Left colon (tissue), 2 donors: ENCODE data around the gene SPRED3. TPM values are rescaled to one million over a fixed set of nuclear protein-coding genes. Genes with fewer than 3 reads are reported as not detected.

Experiments
- ATAC-seq: fragments of 200-7000 bp; cut with Tn5 transposase; one replicate; pipeline ENCODE4 v1.9.1; 2020; ENCODE audit warnings: mild to moderate bottlenecking, moderate library complexity
- DNase-seq, 2 donors: peaks; one replicate each; pipeline ENCODE4 v3.0.0-alpha.2; 2020
- intact Hi-C, 2 donors: fragments of 100-400 bp; cut with DNase I in 1 of 2; cut with micrococcal nuclease in 1 of 2; formaldehyde crosslinking; loops; one replicate each; pipeline versions ENCODE4 v1.11.2 to v1.14.0; 2022; cut with DNase I, micrococcal nuclease
- total RNA-seq, 2 donors: library from RNA; stranded (reverse); fragmentation: NEBNext Ultra II Directional; extraction: Animal tissue kit (Norgen Biotek cat#: 25700); gene quantifications; one replicate each; pipeline ENCODE4 v1.2.1, GENCODE V29; 2021
- donor health status: DM: no; HTN: no; CAD: no.
- donor health status: DM: yes; HTN: yes; CAD: no.

SPRED3 gene
- total RNA-seq, 2 donors from 2014 or later = 0.28 to 1.6 TPM

DNA sequence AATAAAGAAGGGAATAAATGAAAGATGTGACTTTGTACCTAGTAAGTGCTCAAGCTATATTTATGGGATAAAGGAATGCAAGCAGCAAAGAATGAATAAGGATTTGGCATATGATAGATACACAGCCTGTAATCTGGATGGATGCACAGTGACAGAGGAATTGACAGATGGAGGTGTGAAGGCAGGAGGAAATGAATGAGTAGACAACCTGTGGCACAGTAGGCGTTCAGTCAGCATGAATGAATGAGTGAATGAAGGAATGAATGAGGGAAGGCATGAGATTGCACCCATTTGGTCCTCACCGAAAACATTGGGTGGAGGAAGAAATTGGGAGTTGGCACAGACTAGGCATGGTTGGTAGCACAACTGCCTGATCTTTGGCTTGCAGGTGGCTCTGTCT lies 18.9 kb upstream of the SPRED3 start:
- no peak for DNase-seq
- no peak for ATAC-seq

DNA sequence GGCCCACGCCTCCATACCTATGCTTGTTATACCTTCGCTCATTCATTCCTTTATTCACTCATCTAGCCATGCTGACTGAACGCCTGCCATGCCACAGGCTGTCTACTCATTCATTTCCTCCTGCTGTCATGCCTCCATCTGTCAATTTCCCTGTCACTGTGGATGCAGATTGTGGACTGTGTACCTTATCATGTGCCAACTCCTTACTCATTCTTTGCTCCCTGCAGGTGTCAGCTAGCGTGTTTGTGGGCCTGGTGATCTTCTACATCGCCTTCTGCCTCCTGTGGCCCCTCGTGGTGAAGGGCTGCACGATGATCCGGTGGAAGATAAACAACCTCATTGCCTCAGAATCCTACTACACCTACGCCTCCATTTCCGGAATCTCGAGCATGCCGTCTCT lies 18.2 kb upstream of the SPRED3 start:
- intact Hi-C loops = no loop called here
- ATAC-seq (no peak), DNase-seq (no peak)

More for the DNA sequence above, 18.9 kb upstream of the SPRED3 start:
- intact Hi-C loops = no loop called here

DNA sequence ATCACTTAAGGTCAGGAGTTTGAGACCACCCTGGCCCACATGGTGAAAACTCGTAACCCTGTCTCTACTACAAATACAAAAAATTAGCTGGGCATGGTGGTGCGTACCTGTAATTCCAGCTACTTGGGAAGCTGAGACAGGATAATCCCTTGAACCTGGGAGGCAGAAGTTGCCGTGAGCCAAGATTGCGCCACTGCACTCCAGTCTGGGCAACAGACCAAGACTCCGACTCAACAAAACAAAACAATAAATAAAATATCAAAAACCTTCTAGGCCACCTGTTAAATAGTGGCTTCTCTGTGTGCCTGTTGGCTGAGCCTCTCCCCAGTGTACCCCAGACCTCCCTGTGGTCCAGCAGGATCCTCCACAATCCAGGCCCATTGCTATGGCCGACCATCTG lies 17.4 kb upstream of the SPRED3 start:
- DNase-seq (no peak), ATAC-seq (no peak)
- intact Hi-C loops = no loop called here

DNA sequence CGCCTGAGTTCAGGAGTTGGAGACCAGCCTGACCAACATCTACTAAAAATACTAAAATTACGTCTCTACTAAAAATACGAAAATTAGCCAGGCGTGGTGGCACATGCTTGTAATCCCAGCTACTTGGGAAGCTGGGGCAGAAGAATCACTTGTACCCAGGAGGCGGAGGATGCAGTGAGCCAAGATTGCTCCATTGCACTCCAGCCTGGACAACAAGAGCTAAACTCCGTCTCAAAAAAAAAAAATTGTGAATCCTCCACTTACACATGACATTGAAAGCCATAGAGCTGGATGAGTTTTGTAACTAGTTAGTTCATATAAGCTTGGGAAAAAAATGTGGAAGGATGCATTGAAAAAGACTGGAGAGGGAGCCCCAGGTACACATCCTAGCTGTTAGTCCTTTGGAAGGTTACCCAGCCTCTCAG lies 14.6 kb upstream of the SPRED3 start:
- intact Hi-C loops = no loop called here
- no peak for ATAC-seq
- DNase-seq = no peak

DNA sequence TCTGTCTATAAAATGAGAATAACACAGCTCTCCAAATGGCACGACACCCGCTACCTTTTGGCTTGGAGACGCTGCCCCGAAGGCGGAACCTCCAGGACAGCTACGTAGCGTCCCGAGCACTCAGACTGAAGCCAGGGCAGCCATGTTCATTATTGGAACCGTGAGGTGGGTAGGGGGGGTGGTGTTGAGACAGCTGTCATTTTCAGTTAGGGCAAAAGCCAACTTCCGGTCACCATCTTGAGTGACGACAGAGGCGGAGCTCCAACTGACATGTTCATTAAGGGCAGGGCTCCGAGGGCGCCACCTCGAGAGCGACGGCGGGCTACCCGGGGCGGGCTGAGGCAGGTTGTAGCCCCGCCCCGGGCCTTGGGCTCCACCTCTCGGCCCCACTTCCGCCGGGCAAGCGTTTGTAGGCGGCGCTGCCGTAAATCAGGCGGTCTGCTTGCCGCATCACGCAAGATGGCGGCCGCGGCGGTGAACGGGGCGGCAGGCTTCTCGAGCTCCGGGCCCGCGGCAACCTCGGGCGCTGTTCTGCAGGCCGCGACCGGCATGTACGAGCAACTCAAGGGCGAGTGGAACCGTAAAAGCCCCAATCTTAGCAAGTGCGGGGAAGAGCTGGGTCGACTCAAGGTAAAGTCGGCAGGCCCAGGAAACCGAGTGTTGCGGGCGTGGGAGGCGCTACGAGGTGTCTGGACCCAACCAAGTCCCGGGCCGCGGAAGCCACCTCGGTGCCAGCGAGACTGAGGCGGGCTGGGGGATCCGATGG lies 14.0 kb upstream of the SPRED3 start, which contains the start of gene PSMD8:
Gene PSMD8, plus strand, starts transcription at position 240 of the 766 bp plus-strand sequence. Its CDS starts 31 bp downstream, at position 271.
- peak; percentile 99 to 100 for DNase-seq
- ATAC-seq = peak; percentile 96
- intact Hi-C loops = no loop called here

DNA sequence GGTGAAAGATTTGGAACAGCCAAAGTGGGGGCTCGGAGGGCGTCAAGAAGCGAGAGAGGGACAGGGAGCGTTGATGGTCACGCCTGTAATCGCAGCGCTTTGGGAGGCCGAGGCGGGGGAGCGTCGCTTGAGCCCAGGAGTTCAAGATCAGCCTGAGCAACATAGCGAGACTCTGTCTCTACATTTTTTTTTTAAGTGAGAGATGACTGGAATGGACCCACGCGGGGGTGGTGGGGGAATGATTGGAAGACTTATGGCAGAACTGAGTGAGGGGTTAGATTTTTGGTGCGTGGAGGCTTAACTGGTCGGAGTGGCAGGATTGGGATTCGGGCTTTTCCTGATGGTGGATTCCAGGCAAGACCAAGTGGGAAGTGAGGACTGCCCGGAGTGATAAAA lies 13.4 kb upstream of the SPRED3 start:
- DNase-seq (no peak), ATAC-seq (peak; percentile 21)
- intact Hi-C loops = no loop called here

DNA sequence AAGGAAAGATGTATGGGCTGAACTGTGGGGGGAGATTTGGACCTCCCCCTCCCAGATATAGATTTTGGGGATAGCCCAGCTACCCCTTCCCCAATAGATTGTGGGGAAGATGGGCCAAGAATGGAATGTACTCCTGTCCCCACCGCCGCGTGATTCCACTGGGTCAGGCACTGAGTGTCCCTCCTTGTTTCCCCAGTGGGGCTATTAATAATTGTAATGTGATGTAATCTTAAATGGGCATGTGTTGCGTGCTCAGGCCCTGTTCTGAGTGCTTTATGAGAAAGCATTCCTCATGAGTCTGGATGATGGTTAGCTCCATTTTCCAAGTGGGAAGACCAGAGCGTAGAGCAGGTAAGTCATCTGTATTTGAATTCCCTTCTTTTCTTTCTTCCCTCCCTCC lies 12.7 kb upstream of the SPRED3 start:
- ATAC-seq (no peak), DNase-seq (no peak)
- intact Hi-C loops = no loop called here

DNA sequence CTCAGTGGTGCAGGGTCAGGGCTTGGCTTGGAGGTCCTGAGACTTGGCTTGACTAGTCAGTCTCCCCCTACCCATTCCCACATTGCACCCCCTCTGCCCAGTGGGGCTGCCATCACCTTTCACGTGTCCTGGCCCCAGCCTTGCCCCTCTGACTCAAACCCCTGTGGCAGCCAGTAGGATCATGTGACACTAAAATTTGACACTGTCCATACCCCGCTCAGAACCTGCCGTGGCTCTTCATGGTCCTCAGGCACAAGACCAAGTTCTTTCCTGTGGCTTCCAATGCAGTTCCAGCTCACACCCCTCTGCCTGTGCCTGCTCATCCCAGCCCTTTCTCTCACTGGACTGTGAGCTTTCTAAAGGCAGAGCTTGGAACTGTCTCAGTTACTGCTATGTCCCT lies 11.9 kb upstream of the SPRED3 start:
- no peak for ATAC-seq
- intact Hi-C loops = no loop called here
- no peak for DNase-seq

DNA sequence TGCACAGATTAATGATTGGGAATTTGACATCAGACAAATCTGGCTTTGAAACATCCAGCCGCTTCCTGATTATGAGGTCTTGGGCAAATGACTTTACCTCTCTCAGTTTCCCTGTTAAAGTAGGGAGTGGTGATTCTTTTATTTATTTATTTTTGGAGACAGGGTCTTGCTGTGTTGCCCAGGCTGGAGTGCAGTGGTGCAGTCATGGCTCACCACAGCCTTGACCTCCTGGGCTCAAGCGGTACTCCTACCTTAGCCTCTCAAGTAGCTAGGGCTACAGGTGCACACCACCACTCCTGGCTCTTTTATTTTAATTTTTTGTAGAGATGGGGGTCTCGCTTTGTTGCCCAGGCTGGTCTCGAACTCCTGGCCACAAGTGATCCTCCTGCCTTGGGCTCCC lies 11.4 kb upstream of the SPRED3 start:
- ATAC-seq (no peak), DNase-seq (no peak)
- intact Hi-C loops = no loop called here

DNA sequence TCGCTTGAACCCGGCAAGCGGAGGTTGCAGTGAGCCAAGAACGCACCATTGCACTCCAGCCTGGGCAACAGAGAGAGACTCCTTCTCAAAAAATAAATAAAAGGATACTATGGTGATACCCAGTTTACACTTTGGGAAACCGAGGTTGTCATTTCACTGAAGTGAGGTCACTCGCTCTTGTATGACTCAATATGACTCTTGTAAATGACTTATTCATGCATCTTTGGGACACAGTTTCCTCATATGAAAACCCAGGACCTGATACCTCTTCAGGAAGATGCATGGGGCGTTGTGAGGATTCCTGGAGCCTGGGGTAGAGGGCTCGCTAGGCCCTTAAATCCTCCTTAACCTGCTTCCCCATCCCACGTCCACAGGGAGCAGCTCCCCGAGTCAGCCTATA lies 9.6 kb upstream of the SPRED3 start:
- intact Hi-C loops = no loop called here
- DNase-seq (no peak), ATAC-seq (no peak)

DNA sequence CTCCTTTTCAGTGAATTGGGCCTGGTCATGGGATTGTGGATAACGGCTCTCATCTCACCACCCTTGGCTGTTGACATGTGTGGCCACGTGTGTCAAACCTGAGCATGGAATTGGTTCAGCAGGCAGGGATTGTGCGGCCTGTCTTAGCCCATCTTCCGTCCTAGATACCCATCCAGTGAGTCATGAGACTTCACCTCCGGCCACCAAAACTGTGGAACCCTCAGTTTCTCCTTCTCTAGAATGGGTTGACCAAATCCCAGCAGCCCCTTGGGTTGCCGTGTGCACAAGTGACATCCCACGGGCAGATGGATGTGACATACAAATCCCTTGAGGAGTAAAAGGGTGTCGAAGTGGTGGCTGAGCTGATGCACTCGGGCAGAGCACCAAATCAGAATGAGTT lies 7.4 kb upstream of the SPRED3 start:
- DNase-seq (no peak), ATAC-seq (no peak)
- intact Hi-C loops = no loop called here

DNA sequence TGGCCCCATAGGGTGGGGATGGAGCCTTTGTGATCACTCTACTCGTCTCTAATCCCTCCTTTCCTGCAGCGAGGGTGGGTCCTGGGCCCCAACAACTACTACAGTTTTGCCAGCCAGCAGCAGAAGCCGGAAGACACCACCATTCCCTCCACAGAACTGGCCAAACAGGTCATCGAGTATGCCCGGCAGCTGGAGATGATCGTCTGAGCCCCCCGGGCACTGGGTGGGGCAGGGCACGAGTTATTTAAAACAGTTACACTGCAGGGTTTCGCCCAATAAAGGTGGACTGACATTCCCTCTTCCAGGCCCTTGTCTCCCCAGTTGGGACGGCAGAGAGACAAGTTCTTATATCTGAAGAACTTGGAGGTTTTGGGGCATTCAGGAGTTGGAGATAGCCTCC lies 5.3 kb upstream of the SPRED3 start:
- intact Hi-C loops = no loop called here
- no peak for ATAC-seq
- DNase-seq = no peak

DNA sequence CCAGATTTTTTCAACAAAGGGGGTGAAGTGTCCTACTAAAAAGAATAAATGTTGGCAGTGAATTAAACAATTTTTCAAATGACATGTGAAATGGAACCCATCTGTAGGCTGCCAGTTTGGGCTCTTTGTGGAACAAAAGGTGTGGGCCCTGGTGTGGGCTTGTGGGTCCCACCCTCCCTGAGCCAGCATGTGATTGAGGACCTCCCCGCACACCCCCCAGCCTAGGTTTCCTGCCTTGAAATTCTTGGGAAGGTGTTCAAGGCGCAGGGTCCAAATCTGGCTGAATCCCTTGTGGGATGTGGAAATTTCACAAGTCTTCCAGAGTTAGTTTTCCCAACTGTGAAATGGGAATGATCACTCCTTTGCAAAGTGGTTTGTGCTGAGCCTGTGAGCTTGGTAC lies 4.8 kb upstream of the SPRED3 start:
- no peak for ATAC-seq
- DNase-seq = no peak
- intact Hi-C loops = no loop called here

DNA sequence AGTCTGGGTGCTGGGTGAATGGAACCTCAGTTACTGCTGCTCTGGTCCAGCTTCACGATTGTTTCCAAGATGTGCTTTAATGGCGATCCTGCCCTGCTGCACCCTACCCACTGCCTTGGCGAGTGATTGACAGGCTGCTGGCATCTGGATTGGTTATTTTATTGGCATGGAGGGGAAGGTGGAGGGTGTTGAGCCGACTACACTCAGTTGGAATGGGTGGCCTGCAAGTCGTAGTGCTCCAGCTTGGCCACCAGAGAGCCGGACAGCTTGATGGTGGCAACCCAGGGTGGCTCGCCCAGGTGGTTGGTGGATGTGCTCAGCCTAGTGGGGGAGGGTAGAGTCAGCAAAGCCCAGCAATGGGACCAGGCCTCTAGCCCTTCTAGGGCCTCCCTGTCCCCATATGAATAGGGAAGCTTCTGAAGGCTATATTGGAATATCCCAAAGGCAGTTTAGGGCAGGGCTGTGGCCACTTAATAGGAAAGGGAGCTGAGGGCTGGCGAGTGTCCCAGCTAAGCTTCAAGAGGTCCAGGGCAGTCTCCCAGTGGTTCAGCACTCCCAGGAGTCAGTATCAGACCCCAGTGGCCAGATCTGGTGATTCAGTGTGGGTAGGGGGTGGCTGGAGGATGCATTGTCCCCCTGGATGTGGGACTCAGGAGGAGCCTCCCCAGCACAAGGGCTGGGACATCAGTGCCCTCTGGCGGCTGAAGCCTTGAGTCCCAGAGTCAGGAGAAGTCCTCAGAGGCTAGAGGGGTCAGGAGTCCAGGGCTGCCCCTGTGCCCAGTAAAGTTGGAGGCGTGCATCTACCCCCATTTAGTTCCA lies 4.1 kb upstream of the SPRED3 start:
- intact Hi-C loops = no loop called here
- DNase-seq = no peak
- no peak for ATAC-seq

DNA sequence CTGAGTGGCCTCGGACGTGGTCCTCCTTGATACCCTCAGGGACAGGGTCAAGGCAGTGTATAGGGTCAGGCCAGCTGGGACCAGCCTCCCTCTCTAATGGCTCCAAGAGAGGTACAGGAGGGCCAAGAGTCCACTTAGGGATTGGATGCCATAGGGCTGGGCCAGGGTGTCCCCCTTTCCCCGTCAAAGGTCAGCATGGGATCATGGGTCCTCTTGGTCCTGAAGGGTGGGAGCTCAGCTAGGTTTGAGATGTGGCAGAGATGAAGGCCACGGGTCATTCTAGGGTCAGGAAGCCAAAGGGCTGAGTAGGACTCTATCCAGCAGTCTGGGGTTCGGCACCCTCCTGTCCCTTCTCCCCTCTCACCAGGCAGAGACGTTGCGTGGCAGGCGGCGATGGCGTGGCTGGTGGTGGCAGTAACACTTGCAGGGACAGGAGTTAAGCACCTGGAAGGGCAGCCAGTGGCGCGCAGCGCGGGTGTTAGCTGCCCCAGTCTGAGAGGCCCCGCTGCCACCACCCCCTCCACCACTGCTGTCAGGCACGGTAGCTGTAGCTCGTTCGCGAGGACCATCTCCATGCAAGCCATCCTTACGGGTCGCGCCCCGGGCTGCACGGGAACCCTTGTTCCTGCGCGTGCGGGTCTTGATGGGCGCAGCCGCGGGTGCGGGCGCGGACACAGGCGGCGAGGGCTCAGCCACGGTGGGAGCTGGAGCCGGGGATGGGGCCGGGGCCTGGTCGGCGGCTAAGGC lies 3.3 kb upstream of the SPRED3 start:
- intact Hi-C loops = no loop called here
- no peak for ATAC-seq
- no peak for DNase-seq

DNA sequence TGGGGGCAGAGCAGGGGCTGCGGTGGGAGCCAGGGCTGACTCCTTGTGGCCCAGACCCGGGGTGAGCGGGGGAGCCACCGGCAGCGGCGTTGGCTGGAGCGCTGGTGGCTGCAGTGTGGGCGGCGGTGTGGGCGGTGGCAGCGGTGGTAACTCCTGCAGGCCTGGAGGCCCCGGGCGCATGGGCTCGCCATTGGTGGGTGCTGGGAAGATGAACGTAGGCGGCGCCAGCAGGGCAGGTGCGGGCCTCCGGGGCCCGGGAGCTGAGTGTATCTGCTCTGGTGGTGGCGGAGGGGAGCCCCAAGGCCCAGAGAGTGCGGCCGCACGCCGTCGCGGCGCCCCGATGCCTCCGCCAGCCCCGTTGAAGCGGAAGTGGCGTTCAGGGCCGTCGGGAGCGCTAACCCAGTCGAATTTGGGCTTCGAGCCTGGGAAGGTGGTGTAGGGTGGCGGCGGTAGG lies 2.7 kb upstream of the SPRED3 start:
- intact Hi-C loops = no loop called here
- no peak for DNase-seq
- ATAC-seq = no peak

DNA sequence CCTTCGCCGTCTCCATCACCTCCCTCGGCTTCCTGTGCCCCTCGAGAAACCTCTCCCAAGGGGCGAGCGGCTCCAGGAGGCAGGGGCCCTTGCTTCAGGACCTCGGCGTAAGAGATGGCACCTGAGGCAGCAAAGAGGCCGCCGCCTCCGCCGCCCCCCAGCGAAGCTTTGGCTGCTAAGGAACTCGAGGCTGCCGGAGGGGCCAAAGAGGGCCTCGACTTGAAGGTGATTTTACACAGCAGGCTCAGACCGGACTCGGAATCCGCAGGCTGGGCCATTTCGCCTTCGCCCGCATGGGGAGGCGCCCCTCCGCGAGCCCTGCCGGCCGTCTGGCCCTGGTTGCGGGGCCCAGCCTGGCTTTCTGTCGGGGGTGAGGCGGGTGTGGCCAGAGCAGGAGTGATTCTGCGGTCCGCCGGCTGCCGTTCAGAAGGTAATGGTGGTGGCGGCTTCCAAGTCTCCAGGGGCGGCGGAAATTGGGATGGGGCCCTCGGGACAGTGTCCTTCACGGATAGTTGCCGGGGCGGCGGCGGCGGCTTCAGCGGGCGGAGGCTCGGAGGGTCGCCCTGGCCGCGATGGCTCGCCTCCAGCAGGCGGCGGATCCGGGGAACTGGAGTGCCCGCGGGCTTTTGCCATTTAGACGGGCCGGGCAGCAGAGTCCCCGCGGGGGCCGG lies 2.1 kb upstream of the SPRED3 start:
- intact Hi-C loops = no loop called here
- DNase-seq (peak in 1 of 2 donors; percentile 29), ATAC-seq (no peak)

DNA sequence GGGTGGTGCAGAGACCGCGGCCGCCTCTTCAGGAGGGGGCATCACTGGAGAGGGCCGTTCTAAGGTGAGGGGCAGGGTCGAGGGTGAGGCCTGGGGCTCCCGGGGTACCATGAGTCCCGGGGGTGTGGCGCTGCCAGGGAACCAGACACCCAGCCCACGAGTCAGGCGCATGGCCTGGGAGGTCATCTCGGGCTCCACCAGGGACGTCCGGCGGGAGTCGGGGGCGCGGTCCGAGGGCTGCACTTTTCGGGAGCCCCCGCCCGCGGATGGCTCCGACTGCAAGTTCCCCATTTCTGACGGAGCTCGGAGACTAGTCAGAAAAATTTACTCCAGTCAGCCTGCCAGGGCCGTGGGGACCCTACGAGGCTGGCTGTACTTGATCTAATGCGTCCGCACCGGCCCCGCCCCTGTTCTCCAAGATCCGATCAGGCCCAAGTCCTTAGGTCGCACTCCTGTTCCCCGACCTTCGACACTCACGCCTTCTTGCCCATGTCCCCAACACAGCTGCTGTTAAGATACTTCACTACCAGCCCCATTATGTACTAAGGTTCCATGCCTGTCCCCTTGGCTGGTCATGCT lies 1.4 kb upstream of the SPRED3 start:
- peak; percentile 41 for ATAC-seq

More for the DNA sequence above, 1.4 kb upstream of the SPRED3 start:
- peak in 1 of 2 donors; percentile 54 for DNase-seq
- intact Hi-C loops = no loop called here
